NT2/D1 (cell line): ENCODE measurements around the gene RNPEP.

ENCODE experiments used
- DNase-seq: peaks from one replicate; pipeline ENCODE4 v3.0.0-alpha.2; 2011; ENCODE audit warnings: low read depth, low spot score
- H3K27me3 ChIP-seq: 2 replicates; pipeline ENCODE4 v1.6.0; 2011; ENCODE audit warnings: mild to moderate bottlenecking; ENCODE audit not compliant: insufficient read length, insufficient read depth
- H3K36me3 ChIP-seq: 2 replicates; pipeline ENCODE4 v1.6.1; 2011; ENCODE audit warnings: mild to moderate bottlenecking, low read length, mixed read lengths; ENCODE audit not compliant: insufficient read depth, insufficient read length
- H3K4me1 ChIP-seq: 2 replicates; pipeline ENCODE4 v1.5.1; 2011; ENCODE audit not compliant: insufficient read depth, insufficient read length
- H3K4me3 ChIP-seq: 2 replicates; pipeline ENCODE4 v1.5.1; 2011; ENCODE audit warnings: low read depth; ENCODE audit not compliant: insufficient read length
- H3K9ac ChIP-seq: 2 replicates; pipeline ENCODE4 v1.6.0; 2011; ENCODE audit warnings: low read depth; ENCODE audit not compliant: insufficient read length
- H3K9me3 ChIP-seq: 2 replicates; pipeline ENCODE4 v1.5.1; 2011; ENCODE audit warnings: mild to moderate bottlenecking, low read length; ENCODE audit not compliant: insufficient read depth
- SUZ12 ChIP-seq: IDR thresholded peaks from 2 replicates; pipeline ENCODE4 v1.6.1; 2011; ENCODE audit not compliant: insufficient read length, insufficient read depth; ENCODE audit errors: extremely low read depth
- YY1 ChIP-seq: IDR thresholded peaks from 2 replicates; pipeline ENCODE4 v1.6.1; 2011; ENCODE audit not compliant: insufficient read length, insufficient read depth
- ZNF274 ChIP-seq: IDR thresholded peaks from 2 replicates; pipeline ENCODE4 v1.6.1; 2011; ENCODE audit warnings: mild to moderate bottlenecking, low read depth, low read length

The RNPEP gene

GRCh38 chr1:201988601-201989000 lies 6.2 kb downstream of the RNPEP start:
- H3K4me1 ChIP-seq, result no peaks in the 10 kb centered on the region
- H3K27me3 ChIP-seq, result no peaks in the 10 kb centered on the region
- no peak for TF ChIP-seq YY1
- peaks cover 64% of the 10 kb centered on the region for H3K36me3 ChIP-seq
- H3K9me3 ChIP-seq, result no peaks in the 10 kb centered on the region
- no peak for DNase-seq
- no peak overlapping the region for H3K9ac ChIP-seq
- no peak overlapping the region for H3K4me3 ChIP-seq

- H3K9me3 ChIP-seq, result no peaks in the 10 kb centered on the region
- no peaks in the 10 kb centered on the region for H3K27me3 ChIP-seq
- no peak for DNase-seq
- H3K4me1 ChIP-seq, result no peaks in the 10 kb centered on the region
- H3K9ac ChIP-seq, result no peak overlapping the region
- peaks cover 68% of the 10 kb centered on the region for H3K36me3 ChIP-seq
- H3K4me3 ChIP-seq, result no peak overlapping the region
- no peak for TF ChIP-seq SUZ12
- no peak for TF ChIP-seq YY1
- no peak for TF ChIP-seq ZNF274
Measured at GRCh38 chr1:201989354-201990128, 7.1 kb downstream of the RNPEP start.

GRCh38 chr1:201990427-201990826 lies 8.0 kb downstream of the RNPEP start:
- no peaks in the 10 kb centered on the region for H3K9me3 ChIP-seq
- no peak overlapping the region for H3K9ac ChIP-seq
- no peaks in the 10 kb centered on the region for H3K4me1 ChIP-seq
- H3K27me3 ChIP-seq, result no peaks in the 10 kb centered on the region
- no peak for DNase-seq
- peaks cover 76% of the 10 kb centered on the region for H3K36me3 ChIP-seq
- no peak for TF ChIP-seq SUZ12
- no peak overlapping the region for H3K4me3 ChIP-seq

DNA sequence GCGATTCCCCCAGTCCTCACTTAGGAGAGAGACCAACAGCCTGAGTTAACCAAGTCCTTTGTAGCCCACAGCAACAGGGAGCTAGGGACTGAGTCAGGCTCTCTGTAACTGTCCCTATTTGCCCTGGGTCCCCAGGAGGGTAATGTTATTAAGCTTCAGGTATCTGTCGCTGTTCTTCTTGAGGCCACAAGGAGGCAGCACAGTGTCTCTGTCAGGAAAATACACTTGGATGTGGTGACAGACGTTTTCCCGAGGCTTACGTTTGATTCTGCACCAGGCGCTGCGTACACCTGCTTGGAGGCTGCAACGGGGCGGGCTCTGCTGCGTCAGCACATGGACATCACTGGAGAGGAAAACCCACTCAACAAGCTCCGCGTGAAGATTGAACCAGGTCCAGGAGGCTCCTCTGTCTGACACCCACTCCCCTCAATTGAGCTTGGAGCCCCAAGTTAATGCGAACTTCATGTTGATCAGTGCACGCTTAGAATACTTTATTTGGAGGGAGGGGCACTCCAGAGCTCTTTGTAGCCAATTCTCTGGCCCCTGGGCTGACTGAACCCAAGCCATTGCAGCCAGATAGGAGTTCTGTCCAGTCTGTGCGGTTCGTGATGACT lies 17.3 kb downstream of the RNPEP start:
- TF ChIP-seq YY1 (no peak), SUZ12 (no peak), ZNF274 (no peak)
- H3K4me3 ChIP-seq, result no peak overlapping the region
- peak; percentile 79 for DNase-seq
- H3K9ac ChIP-seq, result no peak overlapping the region
- H3K36me3 ChIP-seq, result peaks cover 87% of the 10 kb centered on the region
- no peaks in the 10 kb centered on the region for H3K9me3 ChIP-seq
- H3K4me1 ChIP-seq, result peaks cover 3% of the 10 kb centered on the region
- H3K27me3 ChIP-seq, result no peaks in the 10 kb centered on the region

GRCh38 chr1:202002507-202002906 lies 20.1 kb downstream of the RNPEP start:
- Histone ChIP-seq H3K4me3 (no peak overlapping the region), H3K9ac (no peak overlapping the region), H3K4me1 (peaks cover 10% of the 10 kb centered on the region), H3K27me3 (no peaks in the 10 kb centered on the region), H3K9me3 (no peaks in the 10 kb centered on the region), H3K36me3 (peaks cover 77% of the 10 kb centered on the region)
- TF ChIP-seq YY1, result no peak
- no peak for TF ChIP-seq ZNF274
- no peak for DNase-seq

- Histone ChIP-seq H3K27me3 (no peaks in the 10 kb centered on the region), H3K9ac (no peak overlapping the region), H3K4me1 (peaks cover 22% of the 10 kb centered on the region), H3K4me3 (no peak overlapping the region), H3K36me3 (peaks cover 63% of the 10 kb centered on the region), H3K9me3 (no peaks in the 10 kb centered on the region)
- TF ChIP-seq YY1 (no peak), SUZ12 (no peak), ZNF274 (no peak)
- no peak for DNase-seq
Measured at GRCh38 chr1:202004711-202005110, 22.3 kb downstream of the RNPEP start.

DNA sequence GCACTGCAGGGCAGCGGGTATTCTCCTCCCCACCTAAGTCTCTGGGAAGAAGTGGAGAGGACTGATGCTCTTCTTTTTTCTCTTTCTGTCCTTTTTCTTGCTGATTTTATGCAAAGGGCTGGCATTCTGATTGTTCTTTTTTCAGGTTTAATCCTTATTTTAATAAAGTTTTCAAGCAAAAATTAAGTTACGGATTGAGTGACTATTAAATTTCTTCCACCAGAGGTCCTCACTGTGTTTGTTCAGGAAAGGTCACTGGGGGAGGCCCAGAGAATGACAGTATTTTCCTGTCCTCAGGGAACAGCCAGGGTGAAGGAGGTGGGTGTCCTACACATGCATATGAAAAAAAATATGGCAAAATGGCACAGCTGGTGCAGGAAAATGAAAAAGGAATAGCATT lies 23.5 kb downstream of the RNPEP start:
- H3K9me3 ChIP-seq, result no peaks in the 10 kb centered on the region
- no peak overlapping the region for H3K4me3 ChIP-seq
- no peak for DNase-seq
- no peaks in the 10 kb centered on the region for H3K27me3 ChIP-seq
- H3K36me3 ChIP-seq, result peaks cover 51% of the 10 kb centered on the region
- TF ChIP-seq ZNF274, result no peak
- TF ChIP-seq YY1, result no peak
- no peak for TF ChIP-seq SUZ12
- H3K4me1 ChIP-seq, result peaks cover 27% of the 10 kb centered on the region
- H3K9ac ChIP-seq, result no peak overlapping the region
